Common myeloid progenitor, CD34-positive (primary cell): ENCODE results near the gene CCSER1.

Source experiments
- CTCF ChIA-PET: fragments of 350-600 bp; sonication (Branson Sonifier 250); formaldehyde crosslinking; loops from one replicate; lab custom pipeline; 2021; ENCODE audit warnings: antibody characterized with exemption; lab: Charles Lee
- POLR2A ChIA-PET: fragments of 350-600 bp; sonication (Branson Sonifier 250); formaldehyde crosslinking; loops from one replicate; lab custom pipeline; 2021; ENCODE audit warnings: antibody characterized with exemption; lab: Charles Lee
- DNase-seq, 3 donors: peaks; one replicate each; pipeline versions ENCODE4 v3.0.0 to v3.0.0-alpha.2; 2013
- H3K27ac ChIP-seq, 2 experiments: 1 replicate in 1 of 2; 2 replicates in 1 of 2; pipeline ENCODE4 v1.7.0; 2013; ENCODE audit warnings: inconsistent platforms in 2 of 2, low read length in 2 of 2, mild to moderate bottlenecking in 2 of 2, low read depth in 1 of 2, moderate library complexity in 1 of 2; ENCODE audit not compliant: severe bottlenecking in 2 of 2, insufficient read depth in 1 of 2, poor library complexity in 1 of 2
- H3K27me3 ChIP-seq, 5 experiments: replicated peaks in 2 of 5; 1 replicate in 3 of 5; 2 replicates in 2 of 5; pipeline versions ENCODE4 v1.6.1 to v1.7.0; 2013; ENCODE audit warnings: low read length in 4 of 5, mild to moderate bottlenecking in 2 of 5, moderate library complexity in 2 of 5, inconsistent platforms in 1 of 5; ENCODE audit not compliant: insufficient read depth in 5 of 5, control insufficient read depth in 4 of 5
- H3K36me3 ChIP-seq, 4 experiments: 1 replicate in 2 of 4; 2 replicates in 2 of 4; pipeline versions ENCODE4 v1.6.1 to v1.7.0; 2013; ENCODE audit warnings: low read length in 3 of 4, control low read depth in 1 of 4, mild to moderate bottlenecking in 1 of 4; ENCODE audit not compliant: control insufficient read depth in 4 of 4, insufficient read depth in 4 of 4
- H3K4me1 ChIP-seq, 4 experiments: 1 replicate in 3 of 4; 2 replicates in 1 of 4; pipeline versions ENCODE4 v1.6.1 to v1.7.1; 2013; ENCODE audit warnings: low read length in 3 of 4, mild to moderate bottlenecking in 3 of 4, control low read depth in 1 of 4, inconsistent platforms in 1 of 4, moderate library complexity in 1 of 4; ENCODE audit not compliant: control insufficient read depth in 4 of 4, insufficient read depth in 4 of 4; ENCODE audit errors: control extremely low read depth in 1 of 4
- H3K4me3 ChIP-seq, 7 experiments: 1 replicate in 4 of 7; 2 replicates in 3 of 7; pipeline versions ENCODE4 v1.5.1 to v1.7.0; 2013; ENCODE audit warnings: mild to moderate bottlenecking in 7 of 7, low read length in 6 of 7, moderate library complexity in 6 of 7, inconsistent platforms in 2 of 7, low read depth in 2 of 7, control low read depth in 1 of 7; ENCODE audit not compliant: insufficient read depth in 4 of 7, control insufficient read depth in 1 of 7; ENCODE audit errors: extremely low read depth in 1 of 7
- H3K9me3 ChIP-seq, 5 experiments: 1 replicate in 4 of 5; 2 replicates in 1 of 5; pipeline versions ENCODE4 v1.6.1 to v1.7.1; 2013; ENCODE audit warnings: low read length in 4 of 5, mild to moderate bottlenecking in 2 of 5, inconsistent platforms in 1 of 5, low read depth in 1 of 5, moderate library complexity in 1 of 5; ENCODE audit not compliant: control insufficient read depth in 4 of 5, insufficient read depth in 2 of 5; ENCODE audit errors: control extremely low read depth in 1 of 5
- WGBS: methylation state at CpG from one replicate; pipeline ENCODE4 v1.1.5; 2013; ENCODE audit not compliant: insufficient coverage; 5-methylcytosine and 5-hydroxymethylcytosine counted together

The CCSER1 gene

DNA sequence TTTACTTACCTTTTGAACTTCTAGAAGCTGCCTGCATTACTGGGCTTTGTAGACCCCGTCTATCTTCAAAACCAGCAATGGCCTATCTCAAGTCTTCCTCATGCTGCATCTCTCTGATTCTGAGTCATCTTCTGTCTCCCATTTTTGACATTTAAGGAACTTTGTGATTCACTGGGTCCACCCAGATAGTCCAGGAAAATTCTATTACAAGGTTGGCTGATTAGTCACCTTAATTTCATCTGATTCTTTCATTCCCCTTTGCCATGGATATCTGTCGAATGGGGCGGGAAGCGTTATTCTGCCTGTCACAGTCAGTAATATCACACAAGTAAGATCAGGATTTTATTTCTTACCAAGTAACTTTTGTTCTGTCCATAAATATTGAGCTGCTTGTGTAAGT lies 618.0 kb downstream of the CCSER1 start:
- 100% methylated on average over 1 of the region's 4 CpGs for WGBS
- no peaks in the 10 kb centered on the region for H3K27me3 ChIP-seq
- ChIA-PET POLR2A (no interaction called here), CTCF (no interaction called here)
- peaks cover 0 to 2% (median 0%) of the 10 kb centered on the region in 5 experiments for H3K9me3 ChIP-seq
- no peaks in the 10 kb centered on the region for H3K36me3 ChIP-seq
- DNase-seq: no peak
- no peaks in the 10 kb centered on the region for H3K4me1 ChIP-seq
- H3K27ac ChIP-seq: no peak overlapping the region
- no peak overlapping the region for H3K4me3 ChIP-seq

DNA sequence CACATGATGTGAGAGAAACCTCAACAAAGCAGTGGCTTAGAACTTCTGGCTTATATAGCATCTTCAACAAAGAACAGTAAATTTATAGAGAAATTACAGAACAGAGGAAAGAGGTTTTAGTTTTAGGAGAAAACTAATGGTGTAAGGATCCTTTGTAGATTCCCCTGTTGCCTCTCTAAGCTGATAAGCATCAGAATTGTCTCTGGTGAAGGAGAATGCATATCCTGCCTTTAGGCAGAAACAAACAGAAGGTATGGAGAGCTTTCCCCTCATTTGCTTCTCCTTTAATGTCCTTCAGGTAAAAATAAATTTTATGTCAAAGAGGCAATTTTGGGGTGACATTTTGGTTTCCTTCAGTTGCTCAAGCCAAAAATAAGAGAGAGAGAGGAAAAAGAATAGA lies 625.9 kb downstream of the CCSER1 start:
- H3K4me1 ChIP-seq: no peaks in the 10 kb centered on the region
- no peak for DNase-seq
- CTCF ChIA-PET: no interaction called here

DNA sequence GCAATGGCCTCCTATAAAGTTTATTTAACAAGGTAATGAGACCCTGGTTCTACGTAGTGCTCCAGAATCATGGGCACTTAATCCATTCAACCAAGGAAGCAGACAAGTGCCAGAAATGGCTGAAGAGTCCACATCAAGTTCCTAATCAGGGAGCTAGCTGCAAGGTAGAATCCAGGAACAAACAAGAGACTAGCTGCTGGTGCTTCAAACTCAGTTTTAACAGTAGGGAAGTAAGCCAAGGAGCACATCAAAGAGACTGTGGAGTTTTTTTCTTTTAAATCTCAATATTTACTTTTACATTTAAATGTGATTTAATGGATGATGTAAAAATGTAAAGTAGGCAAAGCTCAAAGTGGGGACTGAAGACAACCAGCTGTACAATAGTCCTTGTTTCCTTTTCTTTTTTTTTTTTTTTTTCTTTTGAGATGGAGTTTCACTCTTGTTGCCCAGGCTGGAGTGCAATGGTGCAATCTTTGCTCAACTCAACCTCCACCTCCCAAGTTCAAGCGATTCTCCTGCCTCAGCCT lies 630.4 kb downstream of the CCSER1 start:
- WGBS: 83% methylated on average over 2 of the region's 2 CpGs
- H3K4me3 ChIP-seq: no peak overlapping the region
- H3K4me1 ChIP-seq: no peaks in the 10 kb centered on the region
- peaks cover 0 to 3% (median 0%) of the 10 kb centered on the region in 5 experiments for H3K9me3 ChIP-seq
- no peak for DNase-seq
- no peaks in the 10 kb centered on the region for H3K27me3 ChIP-seq
- no peak overlapping the region for H3K27ac ChIP-seq
- H3K36me3 ChIP-seq: no peaks in the 10 kb centered on the region
- CTCF ChIA-PET: no interaction called here
- POLR2A ChIA-PET: no interaction called here

More for the DNA sequence above, 625.9 kb downstream of the CCSER1 start:
- Histone ChIP-seq H3K36me3 (no peaks in the 10 kb centered on the region), H3K27ac (no peak overlapping the region), H3K9me3 (peaks cover 0 to 3% (median 0%) of the 10 kb centered on the region in 5 experiments), H3K4me3 (no peak overlapping the region), H3K27me3 (no peaks in the 10 kb centered on the region)
- POLR2A ChIA-PET: no interaction called here

DNA sequence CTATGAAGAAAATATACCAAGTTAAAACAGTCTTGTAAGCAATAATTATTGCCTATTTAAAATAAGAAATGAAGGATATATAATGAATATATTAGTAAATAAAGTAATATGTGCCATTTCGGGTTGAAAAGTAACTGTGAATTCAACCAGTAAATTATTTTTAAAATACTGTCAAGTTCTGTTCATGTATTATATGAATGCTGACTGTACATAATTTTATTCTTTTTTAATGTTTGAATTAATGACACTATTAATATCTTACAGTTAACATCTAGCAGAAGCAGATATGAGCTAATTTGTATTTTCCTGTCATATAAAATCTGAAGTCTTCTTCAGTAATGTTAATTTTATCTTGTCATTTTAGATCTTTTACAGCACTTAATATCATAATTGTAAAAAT lies 632.9 kb downstream of the CCSER1 start:
- H3K4me1 ChIP-seq: no peaks in the 10 kb centered on the region
- H3K4me3 ChIP-seq: no peak overlapping the region
- no peak overlapping the region for H3K27ac ChIP-seq
- DNase-seq: no peak
- peaks cover 0 to 4% (median 0%) of the 10 kb centered on the region in 5 experiments for H3K9me3 ChIP-seq
- H3K27me3 ChIP-seq: no peaks in the 10 kb centered on the region
- H3K36me3 ChIP-seq: no peaks in the 10 kb centered on the region
- ChIA-PET CTCF (interaction anchor here (1.0 kb wide), 1 partner anchor 96 kb away, joined by 3 read pairs; no protein-coding TSS in a partner anchor), POLR2A (no interaction called here)
- no CpG with 5 or more reads among the region's 1 CpG for WGBS

DNA sequence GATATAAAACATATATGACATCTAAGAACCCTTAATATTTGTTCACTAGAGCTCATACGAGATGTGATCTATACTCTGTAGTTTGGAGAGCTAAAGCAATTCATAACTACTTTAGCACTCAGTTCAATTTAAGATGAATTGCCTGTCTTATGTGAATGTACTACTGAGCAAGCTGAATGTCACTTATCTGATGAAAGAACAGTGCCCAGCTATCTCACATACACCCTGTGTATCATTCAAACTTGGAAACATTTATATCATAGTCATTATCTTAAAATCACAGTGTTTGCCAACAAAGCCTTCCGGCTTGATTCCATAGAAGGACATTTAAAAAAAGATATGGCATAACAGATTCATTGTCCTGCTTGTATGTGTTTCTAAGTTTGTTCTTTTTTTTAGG lies 639.6 kb downstream of the CCSER1 start:
- H3K36me3 ChIP-seq: no peaks in the 10 kb centered on the region
- no peak overlapping the region for H3K27ac ChIP-seq
- no CpG with 5 or more reads among the region's 2 CpGs for WGBS
- ChIA-PET CTCF (no interaction called here), POLR2A (no interaction called here)
- H3K4me3 ChIP-seq: no peak overlapping the region
- no peaks in the 10 kb centered on the region for H3K4me1 ChIP-seq
- H3K27me3 ChIP-seq: no peaks in the 10 kb centered on the region
- DNase-seq: no peak
- peaks cover 0 to 4% (median 0%) of the 10 kb centered on the region in 5 experiments for H3K9me3 ChIP-seq

DNA sequence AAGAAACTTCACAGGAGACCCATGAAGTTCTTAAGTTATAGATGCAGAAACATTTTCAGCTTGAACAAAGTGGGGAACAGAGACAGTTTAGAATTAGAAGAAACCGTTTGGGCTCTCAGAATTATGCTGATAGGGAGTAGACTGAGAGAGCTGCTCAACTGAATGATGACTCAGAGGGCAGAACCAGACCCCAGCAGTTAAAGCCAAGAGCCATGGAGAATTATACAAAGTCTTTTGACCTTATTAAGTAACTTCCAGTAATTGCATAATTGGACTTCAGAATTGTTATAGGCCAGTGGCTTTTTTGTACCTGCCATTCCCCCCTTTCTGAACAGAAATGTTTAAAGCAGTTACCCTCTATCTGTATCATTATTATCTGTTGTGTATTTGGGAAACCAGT lies 642.1 kb downstream of the CCSER1 start:
- CTCF ChIA-PET: no interaction called here
- H3K36me3 ChIP-seq: no peaks in the 10 kb centered on the region
- no peak for DNase-seq
- no peak overlapping the region for H3K4me3 ChIP-seq
- H3K27me3 ChIP-seq: no peaks in the 10 kb centered on the region
- POLR2A ChIA-PET: no interaction called here
- H3K27ac ChIP-seq: no peak overlapping the region
- H3K9me3 ChIP-seq: no peaks in the 10 kb centered on the region
- WGBS: 90% methylated on average over 1 of the region's 1 CpG
- no peaks in the 10 kb centered on the region for H3K4me1 ChIP-seq

DNA sequence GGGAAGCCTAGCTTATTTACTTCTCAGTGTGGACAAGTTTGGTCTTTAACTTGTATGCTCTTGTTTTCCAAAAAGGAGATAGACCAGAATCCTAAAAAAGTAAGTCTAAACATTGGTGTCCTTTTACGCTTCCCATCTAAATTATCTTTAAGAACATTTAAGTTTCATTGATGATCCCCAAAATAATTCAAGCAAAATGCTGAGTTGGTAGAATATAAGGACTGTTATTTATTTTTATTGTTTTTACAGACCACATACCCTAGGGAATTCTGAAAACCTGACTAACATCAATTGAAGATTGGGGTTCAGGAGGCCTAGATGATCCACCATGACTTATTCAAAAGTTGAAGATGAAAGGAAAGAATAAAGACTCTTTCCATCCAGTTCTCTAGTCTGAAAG lies 653.0 kb downstream of the CCSER1 start:
- DNase-seq: no peak
- ChIA-PET CTCF (no interaction called here), POLR2A (no interaction called here)
- no peaks in the 10 kb centered on the region for H3K27me3 ChIP-seq
- H3K36me3 ChIP-seq: no peaks in the 10 kb centered on the region
- H3K27ac ChIP-seq: no peak overlapping the region
- H3K4me1 ChIP-seq: no peaks in the 10 kb centered on the region
- whole genome bisulfite sequencing: no CpG with 5 or more reads among the region's 1 CpG
- H3K4me3 ChIP-seq: no peak overlapping the region
- H3K9me3 ChIP-seq: peaks cover 0 to 1% (median 0%) of the 10 kb centered on the region in 5 experiments
